ENCODE measurements around the gene NREP. TPM values are rescaled to one million over a fixed set of nuclear protein-coding genes. Genes with fewer than 3 reads are reported as not detected.

Gene NREP
- total RNA-seq, 1 donor from 2014 or later, result 21.6 TPM

DNA sequence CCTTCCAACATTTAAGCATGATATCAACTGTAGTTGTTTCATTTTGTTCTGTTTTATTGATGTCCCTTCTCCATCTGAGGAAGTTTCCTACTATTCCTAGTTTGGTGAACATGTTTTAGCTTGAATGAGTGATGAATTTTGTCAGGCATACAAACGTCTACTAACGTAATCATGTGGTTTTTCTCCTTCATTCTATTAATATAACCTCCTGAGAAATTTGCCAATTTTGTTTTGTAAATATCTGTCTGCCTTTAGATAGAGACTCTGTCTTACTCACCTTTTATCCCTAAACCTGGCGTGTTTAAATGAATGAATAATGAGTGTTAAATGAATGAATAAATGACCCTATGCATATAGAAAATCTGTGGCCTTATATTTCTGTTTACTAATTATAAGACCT is 26.5 kb upstream of the NREP start:
- no peaks in the 10 kb centered on the region for H3K9me3 ChIP-seq
- TF ChIP-seq, protein P1, sequence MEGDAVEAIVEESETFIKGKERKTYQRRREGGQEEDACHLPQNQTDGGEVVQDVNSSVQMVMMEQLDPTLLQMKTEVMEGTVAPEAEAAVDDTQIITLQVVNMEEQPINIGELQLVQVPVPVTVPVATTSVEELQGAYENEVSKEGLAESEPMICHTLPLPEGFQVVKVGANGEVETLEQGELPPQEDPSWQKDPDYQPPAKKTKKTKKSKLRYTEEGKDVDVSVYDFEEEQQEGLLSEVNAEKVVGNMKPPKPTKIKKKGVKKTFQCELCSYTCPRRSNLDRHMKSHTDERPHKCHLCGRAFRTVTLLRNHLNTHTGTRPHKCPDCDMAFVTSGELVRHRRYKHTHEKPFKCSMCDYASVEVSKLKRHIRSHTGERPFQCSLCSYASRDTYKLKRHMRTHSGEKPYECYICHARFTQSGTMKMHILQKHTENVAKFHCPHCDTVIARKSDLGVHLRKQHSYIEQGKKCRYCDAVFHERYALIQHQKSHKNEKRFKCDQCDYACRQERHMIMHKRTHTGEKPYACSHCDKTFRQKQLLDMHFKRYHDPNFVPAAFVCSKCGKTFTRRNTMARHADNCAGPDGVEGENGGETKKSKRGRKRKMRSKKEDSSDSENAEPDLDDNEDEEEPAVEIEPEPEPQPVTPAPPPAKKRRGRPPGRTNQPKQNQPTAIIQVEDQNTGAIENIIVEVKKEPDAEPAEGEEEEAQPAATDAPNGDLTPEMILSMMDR (IDR thresholded peaks at IDR 0.05), result no peak
- H3K36me3 ChIP-seq, result no peaks in the 10 kb centered on the region
- no peak overlapping the region for H3K27ac ChIP-seq
- no peak overlapping the region for H3K4me3 ChIP-seq
- DNase-seq, result no peak
- H3K27me3 ChIP-seq (ENCODE audit: low read depth), result no peaks in the 10 kb centered on the region
- no peak for ATAC-seq
- peaks cover 7% of the 10 kb centered on the region for H3K4me1 ChIP-seq
- intact Hi-C loops (cut with DNase I), result no loop called here

DNA sequence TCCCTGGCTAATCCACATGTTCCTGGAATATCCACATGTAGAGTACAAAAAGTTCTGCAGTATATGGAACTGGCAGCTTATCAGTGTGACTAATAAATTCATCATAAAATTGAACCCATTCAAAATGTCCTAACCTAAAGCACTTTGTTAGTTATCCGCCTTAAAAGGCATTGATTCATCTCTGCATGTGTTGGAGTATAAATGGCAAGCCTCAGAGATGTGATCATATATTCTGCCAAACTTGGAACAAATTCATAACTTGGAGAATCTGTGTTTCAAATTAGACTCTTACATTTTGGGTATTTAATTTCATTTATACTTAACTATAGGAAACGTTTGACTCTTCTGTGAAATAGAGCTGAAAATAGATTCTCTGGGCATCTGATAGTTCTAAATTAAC is 25.2 kb upstream of the NREP start:
- intact Hi-C loops (cut with DNase I), result no loop called here

DNA sequence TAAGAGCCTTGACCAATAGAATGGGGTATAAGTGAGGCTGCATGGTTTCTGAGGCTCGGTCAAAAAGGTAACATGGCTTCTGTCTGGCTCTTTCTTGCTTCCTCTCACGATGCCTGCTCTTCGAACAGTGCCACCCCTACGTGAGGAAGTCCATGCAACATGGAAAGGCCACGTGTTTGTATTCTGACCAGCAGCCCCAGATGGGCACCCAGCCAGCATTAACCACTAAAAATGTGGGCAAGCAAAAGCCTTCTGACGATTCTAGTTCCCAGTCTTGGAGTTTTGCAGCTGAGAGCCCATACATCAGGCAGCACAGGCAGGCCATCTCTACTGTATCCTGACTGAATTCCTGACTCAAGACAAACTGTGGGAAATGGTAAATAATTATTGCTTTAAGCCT is 24.2 kb upstream of the NREP start:
- H3K4me1 ChIP-seq, result peaks cover 7% of the 10 kb centered on the region
- ATAC-seq (peak; percentile 26 to 68), DNase-seq (peak; percentile 73)
- H3K36me3 ChIP-seq, result no peaks in the 10 kb centered on the region
- intact Hi-C loops (cut with DNase I), result no loop called here
- no peak overlapping the region for H3K4me3 ChIP-seq
- H3K27me3 ChIP-seq (ENCODE audit: low read depth), result no peaks in the 10 kb centered on the region
- no peak overlapping the region for H3K27ac ChIP-seq
- H3K9me3 ChIP-seq, result no peaks in the 10 kb centered on the region
- TF ChIP-seq, protein P1 (IDR thresholded peaks at IDR 0.05), result no peak

More for the DNA sequence above, 25.2 kb upstream of the NREP start:
- Histone ChIP-seq H3K9me3 (no peaks in the 10 kb centered on the region), H3K27me3 (ENCODE audit: low read depth) (no peaks in the 10 kb centered on the region), H3K27ac (no peak overlapping the region), H3K36me3 (no peaks in the 10 kb centered on the region), H3K4me1 (peaks cover 7% of the 10 kb centered on the region), H3K4me3 (no peak overlapping the region)
- DNase-seq (no peak), ATAC-seq (no peak)
- TF ChIP-seq, protein P1 (IDR thresholded peaks at IDR 0.05), result no peak

DNA sequence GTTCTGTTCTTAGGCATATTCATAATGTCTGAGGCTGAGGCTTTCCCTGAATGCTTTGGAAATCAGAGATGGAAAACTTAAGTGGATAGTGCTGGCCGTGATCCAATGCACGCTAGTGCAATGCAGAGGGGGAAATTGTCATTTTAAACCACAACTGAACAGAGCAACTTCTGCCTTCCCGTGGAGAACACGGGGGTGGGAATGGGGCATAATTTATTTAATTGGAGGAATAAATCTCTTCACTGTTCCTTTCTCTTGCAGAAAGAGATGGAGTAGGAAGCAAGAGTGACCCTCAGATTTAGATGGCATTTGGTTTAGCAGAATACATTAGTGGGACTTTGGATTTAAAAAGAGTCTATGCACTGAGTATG is 22.9 kb upstream of the NREP start:
- Histone ChIP-seq H3K27ac (no peak overlapping the region), H3K27me3 (ENCODE audit: low read depth) (no peaks in the 10 kb centered on the region), H3K4me1 (peaks cover 13% of the 10 kb centered on the region), H3K9me3 (no peaks in the 10 kb centered on the region), H3K4me3 (no peak overlapping the region), H3K36me3 (no peaks in the 10 kb centered on the region)
- intact Hi-C loops (cut with DNase I), result no loop called here
- no peak for DNase-seq
- ATAC-seq, result no peak
- TF ChIP-seq, protein P1 (IDR thresholded peaks at IDR 0.05), result no peak

DNA sequence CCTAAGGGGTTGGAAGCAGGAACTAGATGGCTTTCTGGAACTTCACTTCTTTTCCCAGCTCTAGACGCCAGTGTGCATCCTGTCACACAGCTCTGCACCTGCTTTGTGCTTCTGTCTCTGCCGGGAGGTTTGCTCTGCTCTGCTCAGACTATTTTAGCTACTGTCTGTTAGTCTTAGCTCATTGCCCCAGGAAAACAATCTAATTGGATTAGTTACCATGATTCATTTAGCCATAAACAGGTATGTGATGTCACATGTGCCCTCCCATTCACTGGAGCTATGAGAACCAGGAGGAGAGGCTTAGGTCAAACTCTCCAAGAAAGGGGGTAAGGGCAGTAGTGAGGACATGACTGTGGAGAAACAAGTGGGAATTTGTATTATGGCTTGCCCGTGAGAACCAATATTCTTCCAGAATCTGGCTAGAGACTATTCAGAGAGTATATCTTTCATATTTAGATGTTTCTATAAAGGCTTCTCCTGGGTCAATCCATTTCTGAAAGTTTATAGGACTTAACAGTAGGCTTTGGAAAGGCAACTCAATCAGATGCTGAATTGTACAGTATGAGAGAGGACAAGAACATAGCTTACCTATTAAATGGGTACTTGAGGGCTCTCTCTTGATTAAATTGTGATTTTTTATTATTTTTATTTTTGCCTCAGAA is 22.4 kb upstream of the NREP start:
- no peak overlapping the region for H3K27ac ChIP-seq
- no peak overlapping the region for H3K4me3 ChIP-seq
- H3K27me3 ChIP-seq (ENCODE audit: low read depth), result no peaks in the 10 kb centered on the region
- H3K4me1 ChIP-seq, result peaks cover 18% of the 10 kb centered on the region
- intact Hi-C loops (cut with DNase I), result no loop called here
- DNase-seq (no peak), ATAC-seq (no peak)
- no peaks in the 10 kb centered on the region for H3K36me3 ChIP-seq
- TF ChIP-seq, protein P1 (IDR thresholded peaks at IDR 0.05), result no peak
- no peaks in the 10 kb centered on the region for H3K9me3 ChIP-seq
